Measurements from ENCODE around the gene STK25.
"Not testable (repeated sequence)": the region's sequence is repeated elsewhere in the genome, so short reads cannot be mapped to it uniquely, and the experiment has no call there.

STK25 gene

DNA sequence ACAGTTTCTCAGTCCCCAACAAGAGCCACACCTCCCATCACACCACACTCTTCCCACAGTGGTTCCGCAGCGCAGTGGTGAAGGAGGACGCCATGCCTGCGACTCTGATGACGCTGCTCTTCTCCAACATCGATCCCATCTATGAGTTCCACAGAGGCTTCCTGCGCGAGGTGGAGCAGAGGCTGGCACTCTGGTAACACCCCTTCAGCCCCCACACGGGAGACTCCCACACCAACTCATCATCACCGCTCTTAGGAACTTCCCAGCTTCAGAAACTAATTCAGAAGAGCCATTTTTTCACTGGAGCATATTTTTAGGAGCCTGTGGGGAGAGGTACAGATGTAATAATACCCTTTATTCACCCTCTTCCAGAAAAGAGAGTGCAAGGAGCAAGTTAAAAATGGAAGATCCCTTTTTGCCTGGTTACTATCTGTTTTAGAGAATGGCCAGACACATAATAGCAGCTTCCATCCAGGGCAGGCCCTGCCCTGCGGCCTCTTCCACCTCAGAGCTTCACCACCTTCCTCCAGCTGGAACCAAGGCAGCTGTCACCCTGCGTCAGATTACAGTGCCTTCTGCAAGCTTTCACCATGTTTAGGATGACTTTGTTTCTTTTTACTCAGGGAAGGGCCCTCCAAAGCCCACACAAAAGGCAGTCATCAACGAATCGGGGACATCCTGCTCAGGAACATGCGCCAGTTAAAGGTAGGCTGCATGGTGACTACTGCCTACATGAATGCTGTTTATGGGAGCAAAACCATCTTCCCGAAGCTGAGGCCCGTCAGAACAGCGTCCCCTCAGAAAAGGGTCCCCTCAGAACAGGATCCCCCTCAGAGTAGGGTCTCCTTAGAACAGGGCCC is 44.9 kb downstream of the STK25 start:
- Histone ChIP-seq H3K9me3 (ENCODE audit: control insufficient read depth, insufficient read depth, low read length) (no peaks in the 10 kb centered on the region), H3K4me1 (ENCODE audit: insufficient read depth, low read length) (no peaks in the 10 kb centered on the region), H3K36me3 (ENCODE audit: insufficient read depth, low read length) (no peaks in the 10 kb centered on the region), H3K9ac (ENCODE audit: low read depth, low read length) (no peak overlapping the region)

DNA sequence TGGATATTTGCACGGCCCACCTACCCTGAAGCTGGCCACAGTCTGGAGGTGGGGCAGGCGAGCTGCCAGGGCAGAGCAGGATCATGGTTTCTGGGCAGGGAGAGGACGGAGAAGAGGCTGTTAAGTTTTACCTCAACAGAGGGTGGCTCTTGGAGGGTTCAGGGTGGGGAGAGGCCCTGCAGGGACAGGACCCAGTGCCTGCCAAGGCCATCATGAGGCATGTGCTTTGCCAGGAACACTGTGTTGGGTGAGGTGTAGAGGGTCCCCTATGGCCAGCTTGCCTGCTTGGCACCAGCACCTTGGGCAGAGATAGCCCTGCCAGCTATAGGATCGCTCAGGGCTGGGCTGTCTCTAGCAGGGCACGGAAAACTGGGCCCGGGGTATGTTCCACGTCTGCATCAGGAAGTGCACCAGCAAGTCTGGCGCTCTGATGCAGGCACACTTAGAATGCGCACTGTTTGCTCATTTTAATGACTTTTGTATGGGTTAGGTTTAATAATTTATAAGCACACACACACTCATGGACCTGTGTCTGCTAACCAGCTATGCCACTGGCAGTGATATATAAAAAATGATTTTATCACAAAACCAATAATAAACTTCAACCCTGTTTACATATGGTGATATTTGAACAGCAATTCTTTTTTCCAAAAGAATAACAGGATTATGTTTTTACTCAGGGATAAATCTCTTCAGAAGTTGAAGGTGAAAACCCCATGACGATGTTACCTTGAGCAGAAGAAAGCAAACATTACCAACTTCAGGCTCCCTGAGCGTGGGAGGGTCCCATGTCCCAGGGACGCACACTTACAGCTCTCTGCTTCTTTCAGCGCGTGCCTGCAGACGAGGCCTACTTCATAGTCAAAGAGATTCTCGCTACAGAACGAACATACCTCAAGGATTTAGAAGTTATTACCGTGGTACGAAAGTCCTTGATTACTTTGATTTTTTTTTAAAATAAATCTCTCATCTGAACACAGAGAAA is 46.4 kb downstream of the STK25 start:
- Histone ChIP-seq H3K9me3 (ENCODE audit: control insufficient read depth, insufficient read depth, low read length) (no peaks in the 10 kb centered on the region), H3K9ac (ENCODE audit: low read depth, low read length) (no peak overlapping the region), H3K36me3 (ENCODE audit: insufficient read depth, low read length) (no peaks in the 10 kb centered on the region), H3K4me1 (ENCODE audit: insufficient read depth, low read length) (no peaks in the 10 kb centered on the region)

DNA sequence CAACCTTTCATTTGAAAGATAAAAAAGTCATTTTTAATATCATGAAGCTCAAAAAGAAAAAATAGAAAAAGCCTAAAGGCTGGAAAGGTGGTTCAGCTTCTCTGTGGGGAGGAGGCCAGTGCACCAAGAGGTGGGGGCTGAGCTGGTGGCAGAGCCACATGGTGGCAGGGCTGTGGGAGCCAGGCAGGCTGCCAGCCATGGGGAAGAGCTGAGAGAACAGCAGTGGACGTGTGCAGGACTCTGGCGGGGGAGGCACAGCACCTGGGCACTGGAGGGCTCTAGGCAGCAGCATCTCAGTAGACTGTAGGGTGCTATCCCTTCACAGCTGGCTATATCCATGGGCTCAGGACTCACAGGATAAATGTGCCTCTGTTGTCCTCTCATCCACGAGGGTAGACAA is 47.8 kb downstream of the STK25 start:
- no peaks in the 10 kb centered on the region for H3K36me3 ChIP-seq (ENCODE audit: insufficient read depth, low read length)
- H3K4me1 ChIP-seq (ENCODE audit: insufficient read depth, low read length) = no peaks in the 10 kb centered on the region
- no peak overlapping the region for H3K9ac ChIP-seq (ENCODE audit: low read depth, low read length)
- no peaks in the 10 kb centered on the region for H3K9me3 ChIP-seq (ENCODE audit: control insufficient read depth, insufficient read depth, low read length)

DNA sequence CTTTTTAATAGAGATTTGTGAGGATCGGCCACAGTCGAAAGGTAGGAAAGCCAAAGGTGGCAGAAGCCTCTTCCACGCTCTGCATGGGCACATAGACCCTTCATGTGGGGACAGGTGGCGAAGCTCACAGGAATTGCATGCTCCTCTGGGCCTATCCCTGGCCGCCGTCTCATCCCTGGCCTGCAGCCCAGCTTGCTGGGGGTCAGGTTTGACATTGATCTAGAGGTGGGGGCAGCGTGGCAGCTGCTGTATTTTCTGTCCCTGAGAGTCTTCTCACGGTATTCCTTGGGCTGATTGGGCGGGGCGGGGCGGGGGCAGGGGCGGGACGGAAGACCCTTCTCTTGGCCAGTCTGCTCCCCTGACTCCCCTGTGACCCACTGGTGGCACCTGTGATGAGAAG is 48.9 kb downstream of the STK25 start:
- no peaks in the 10 kb centered on the region for H3K36me3 ChIP-seq (ENCODE audit: insufficient read depth, low read length)

DNA sequence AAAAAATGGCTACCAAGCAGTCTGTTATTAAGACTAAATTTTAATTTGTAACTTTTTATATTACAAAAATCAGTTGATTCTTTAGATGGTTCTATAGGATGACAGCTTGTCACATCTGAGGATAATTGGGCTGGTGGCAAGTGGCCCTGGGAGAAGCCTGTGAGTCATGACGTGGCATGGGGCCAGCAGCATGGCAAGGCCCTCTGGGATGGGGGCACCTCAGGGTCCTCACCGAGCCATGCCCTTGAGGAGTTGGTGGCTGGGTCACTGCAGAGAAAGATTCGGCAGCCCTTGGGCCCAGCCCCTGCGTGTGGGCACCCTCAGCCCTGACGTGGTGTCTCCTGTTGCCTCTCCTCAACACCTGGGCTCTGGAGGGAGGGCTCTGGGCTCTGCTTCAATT is 49.7 kb downstream of the STK25 start:
- Histone ChIP-seq H3K36me3 (ENCODE audit: insufficient read depth, low read length) (no peaks in the 10 kb centered on the region), H3K9me3 (ENCODE audit: control insufficient read depth, insufficient read depth, low read length) (no peaks in the 10 kb centered on the region), H3K9ac (ENCODE audit: low read depth, low read length) (no peak overlapping the region), H3K4me1 (ENCODE audit: insufficient read depth, low read length) (no peaks in the 10 kb centered on the region)

More for the DNA sequence above, 48.9 kb downstream of the STK25 start:
- Histone ChIP-seq H3K9me3 (ENCODE audit: control insufficient read depth, insufficient read depth, low read length) (no peaks in the 10 kb centered on the region), H3K9ac (ENCODE audit: low read depth, low read length) (no peak overlapping the region), H3K4me1 (ENCODE audit: insufficient read depth, low read length) (no peaks in the 10 kb centered on the region)

DNA sequence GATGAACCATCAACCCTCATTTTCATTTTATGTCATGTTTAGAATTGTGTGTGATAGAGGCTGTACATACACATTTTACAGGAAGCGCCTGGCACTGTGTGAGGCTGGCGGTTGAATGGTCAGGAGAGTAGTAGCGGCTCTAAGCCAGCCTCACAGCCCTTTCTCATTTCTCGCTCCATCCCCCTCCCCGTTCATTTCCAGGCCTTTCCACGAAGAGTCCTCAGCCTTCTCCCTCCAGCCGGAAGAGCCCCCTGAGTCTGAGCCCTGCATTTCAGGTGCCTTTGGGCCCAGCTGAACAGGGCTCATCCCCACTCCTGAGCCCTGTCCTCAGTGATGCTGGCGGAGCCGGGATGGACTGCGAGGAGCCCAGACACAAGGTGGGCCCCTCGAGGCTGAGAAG is 51.8 kb downstream of the STK25 start:
- Histone ChIP-seq H3K36me3 (ENCODE audit: insufficient read depth, low read length) (no peaks in the 10 kb centered on the region), H3K9me3 (ENCODE audit: control insufficient read depth, insufficient read depth, low read length) (no peaks in the 10 kb centered on the region), H3K9ac (ENCODE audit: low read depth, low read length) (no peak overlapping the region), H3K4me1 (ENCODE audit: insufficient read depth, low read length) (no peaks in the 10 kb centered on the region)

DNA sequence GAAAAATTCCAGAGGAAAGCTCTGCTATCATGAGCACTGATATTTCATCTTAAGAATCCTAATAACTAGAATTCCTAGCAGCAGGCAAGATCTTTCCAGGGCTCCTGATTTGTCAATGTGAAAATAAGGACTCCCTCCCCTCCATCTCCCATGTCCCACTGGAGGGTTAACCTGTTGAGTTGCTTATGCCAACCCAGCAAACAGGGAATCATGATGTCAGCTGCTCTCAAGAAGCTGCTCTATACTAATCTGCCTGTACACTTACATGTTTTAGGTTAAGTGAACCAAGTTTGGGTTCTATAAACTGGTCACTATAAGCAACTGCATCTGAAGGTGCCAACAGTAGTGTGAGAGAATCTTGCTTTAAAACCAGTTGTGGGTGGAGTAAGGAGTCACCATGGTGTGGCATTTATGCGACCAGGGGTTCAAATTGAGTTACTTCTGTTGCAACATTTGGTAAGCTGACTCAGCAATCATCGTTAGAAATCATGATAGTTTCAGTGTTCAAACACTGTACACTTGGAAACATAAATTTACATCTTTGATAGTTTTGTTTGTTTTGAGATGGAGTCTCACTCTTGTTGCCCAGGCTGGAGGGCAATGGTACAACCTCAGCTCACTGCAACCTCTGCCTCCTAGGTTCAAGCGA is 53.4 kb downstream of the STK25 start:
- Histone ChIP-seq H3K9ac (ENCODE audit: low read depth, low read length) (no peak overlapping the region), H3K4me1 (ENCODE audit: insufficient read depth, low read length) (no peaks in the 10 kb centered on the region), H3K36me3 (ENCODE audit: insufficient read depth, low read length) (no peaks in the 10 kb centered on the region), H3K9me3 (ENCODE audit: control insufficient read depth, insufficient read depth, low read length) (no peaks in the 10 kb centered on the region)

DNA sequence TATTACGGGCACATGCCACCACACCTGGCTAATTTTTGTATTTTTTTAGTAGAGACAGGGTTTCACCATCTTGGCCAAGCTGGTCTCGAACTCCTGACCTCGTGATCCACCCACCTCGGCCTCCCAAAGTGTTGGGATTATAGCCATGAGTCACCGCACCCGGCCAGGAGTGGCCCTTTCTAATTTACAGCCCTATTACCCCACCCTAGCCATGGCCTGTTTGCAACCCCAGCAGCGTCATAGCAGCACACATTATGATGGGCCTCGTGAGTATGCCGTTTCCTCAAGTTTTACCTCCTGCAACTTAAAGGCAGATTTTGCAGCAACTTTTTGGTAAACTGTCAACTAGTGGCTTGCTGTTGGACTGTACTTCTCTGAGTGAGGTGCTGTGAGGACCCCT is 54.5 kb downstream of the STK25 start:
- H3K9me3 ChIP-seq (ENCODE audit: control insufficient read depth, insufficient read depth, low read length); H3K36me3 ChIP-seq (ENCODE audit: insufficient read depth, low read length); H3K4me1 ChIP-seq (ENCODE audit: insufficient read depth, low read length); H3K9ac ChIP-seq (ENCODE audit: low read depth, low read length): not testable (repeated sequence)

DNA sequence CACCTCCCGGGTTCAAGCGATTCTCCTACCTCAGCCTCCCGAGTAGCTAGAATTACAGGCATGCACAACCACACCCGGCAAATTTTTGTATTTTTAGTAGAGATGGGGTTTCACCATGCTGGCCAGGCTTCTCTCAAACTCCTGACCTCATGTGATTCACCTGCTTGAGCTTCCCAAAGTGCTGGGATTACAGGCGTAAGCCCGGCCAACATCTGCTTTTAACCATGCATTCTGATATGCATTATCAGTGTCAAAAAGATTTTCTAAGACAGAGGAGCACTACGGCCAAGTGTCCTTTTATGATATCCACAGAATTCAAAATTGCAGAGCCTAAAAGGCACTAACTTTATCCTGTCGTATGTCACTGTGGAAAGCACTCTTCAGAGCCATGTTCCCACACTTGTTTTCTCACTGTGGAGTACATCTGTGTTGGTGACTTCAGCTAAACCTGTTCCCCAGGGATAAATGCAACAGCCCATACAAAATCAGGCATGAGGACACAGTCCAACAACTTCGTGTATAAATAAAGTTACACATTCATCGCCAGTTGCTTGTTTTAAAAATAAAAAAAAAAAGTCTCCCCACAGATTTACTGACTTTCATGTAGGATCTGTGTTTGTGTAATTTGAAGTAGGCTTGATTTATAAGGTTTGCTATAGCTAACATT is 56.4 kb downstream of the STK25 start:
- H3K4me1 ChIP-seq (ENCODE audit: insufficient read depth, low read length) = no peaks in the 10 kb centered on the region
- H3K9me3 ChIP-seq (ENCODE audit: control insufficient read depth, insufficient read depth, low read length) = no peaks in the 10 kb centered on the region
- H3K9ac ChIP-seq (ENCODE audit: low read depth, low read length) = no peak overlapping the region
- no peaks in the 10 kb centered on the region for H3K36me3 ChIP-seq (ENCODE audit: insufficient read depth, low read length)

DNA sequence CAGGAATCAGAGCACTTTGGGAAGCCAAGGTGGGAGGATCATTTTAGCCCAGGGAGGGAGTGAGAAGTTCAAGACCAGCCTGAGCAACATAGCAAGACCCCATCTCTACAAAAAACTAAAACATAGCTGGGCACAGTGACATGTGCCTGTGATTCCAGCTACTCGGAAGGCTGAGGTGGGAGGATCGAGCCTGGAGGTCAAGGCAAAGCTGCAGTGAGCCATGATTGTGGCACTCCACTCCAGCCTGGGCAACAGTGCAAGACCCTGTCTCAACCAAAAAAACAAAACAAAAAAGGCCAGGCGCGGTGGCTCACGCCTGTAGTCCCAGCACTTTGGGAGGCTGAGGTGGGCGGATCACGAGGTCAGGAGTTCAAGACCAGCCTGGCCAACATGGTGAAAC is 58.3 kb downstream of the STK25 start:
- not testable (repeated sequence) for H3K9me3 ChIP-seq (ENCODE audit: control insufficient read depth, insufficient read depth, low read length); H3K9ac ChIP-seq (ENCODE audit: low read depth, low read length); H3K4me1 ChIP-seq (ENCODE audit: insufficient read depth, low read length); H3K36me3 ChIP-seq (ENCODE audit: insufficient read depth, low read length)

DNA sequence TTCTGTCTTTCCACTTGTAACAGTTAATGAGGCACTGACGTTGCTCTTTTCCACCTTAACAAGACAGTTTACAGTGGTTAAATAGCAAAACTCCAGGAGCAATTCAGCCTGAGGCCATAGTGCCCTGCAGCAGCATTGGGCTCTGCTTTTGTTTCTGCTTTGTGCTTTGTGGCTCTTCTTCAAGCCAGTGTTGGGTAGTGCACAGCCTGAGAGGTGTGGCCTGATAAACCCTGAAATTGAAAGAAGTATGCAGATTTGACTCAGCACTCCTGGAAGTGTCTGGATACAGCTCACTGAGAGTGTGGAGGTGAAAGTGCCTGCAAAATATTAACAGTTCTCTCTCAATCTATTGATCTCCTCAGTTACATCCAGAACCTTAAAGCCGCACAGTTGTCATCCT is 63.0 kb downstream of the STK25 start:
- Histone ChIP-seq H3K9me3 (ENCODE audit: control insufficient read depth, insufficient read depth, low read length) (no peaks in the 10 kb centered on the region), H3K9ac (ENCODE audit: low read depth, low read length) (no peak overlapping the region), H3K4me1 (ENCODE audit: insufficient read depth, low read length) (no peaks in the 10 kb centered on the region), H3K36me3 (ENCODE audit: insufficient read depth, low read length) (peaks cover 8% of the 10 kb centered on the region)

DNA sequence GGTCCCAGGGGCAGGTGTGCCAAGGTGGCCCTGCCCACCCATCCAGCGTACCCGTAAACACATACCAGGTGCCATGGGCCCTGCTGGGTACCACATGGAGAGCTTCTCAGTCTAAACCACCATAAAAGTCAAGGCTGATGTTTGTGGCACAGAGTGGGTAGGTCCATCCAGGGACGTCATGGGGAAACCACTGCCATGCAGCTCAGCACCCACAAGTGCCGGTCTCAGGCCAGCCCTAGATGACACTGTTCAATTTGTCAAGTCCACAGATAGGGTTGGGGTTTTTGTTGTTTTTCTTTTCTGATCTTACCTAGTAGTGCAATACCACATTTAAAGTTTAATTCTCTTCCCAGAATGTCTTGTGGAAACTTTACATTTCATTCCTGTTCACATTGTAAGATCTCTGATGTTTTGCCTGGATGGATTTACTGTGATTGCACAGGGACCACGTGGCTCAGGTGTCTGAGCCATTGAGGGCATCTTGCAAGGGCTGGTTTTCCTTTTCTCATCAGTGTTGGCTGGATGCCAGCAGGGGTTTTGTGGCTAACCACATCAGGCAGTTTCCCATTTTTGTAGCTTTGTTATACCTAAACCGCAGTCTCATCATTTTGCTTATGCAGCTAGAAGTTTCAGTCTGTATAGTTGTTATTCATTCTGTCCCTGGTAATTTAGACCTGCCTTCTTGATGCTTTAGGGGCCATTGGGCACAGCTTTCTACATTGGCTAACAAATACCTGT is 64.7 kb downstream of the STK25 start:
- Histone ChIP-seq H3K9me3 (ENCODE audit: control insufficient read depth, insufficient read depth, low read length) (no peaks in the 10 kb centered on the region), H3K36me3 (ENCODE audit: insufficient read depth, low read length) (peaks cover 8% of the 10 kb centered on the region), H3K9ac (ENCODE audit: low read depth, low read length) (no peak overlapping the region), H3K4me1 (ENCODE audit: insufficient read depth, low read length) (no peaks in the 10 kb centered on the region)
